Astrocyte (in vitro differentiated cells and primary cell): Measurements from ENCODE around the gene IL13RA2. TPM values are rescaled to one million over a fixed set of nuclear protein-coding genes. Genes with fewer than 3 reads are reported as not detected.

Source experiments
- DNase-seq: peaks from one replicate; pipeline ENCODE4 v3.0.0-alpha.2; 2010; ENCODE audit warnings: low read depth
- FAIRE-seq: peaks from 2 replicates; lab custom pipeline; 2011; peaks lifted over from hg19 to GRCh38; lab: Jason Lieb, UNC
- H2AFZ ChIP-seq: 2 replicates; pipeline ENCODE4 v1.6.0; 2012; ENCODE audit warnings: low read depth, low read length, inconsistent platforms
- H3K27ac ChIP-seq: 2 replicates; pipeline ENCODE4 v1.5.1; 2011; ENCODE audit warnings: low read depth, low read length, inconsistent platforms
- H3K27me3 ChIP-seq: 2 replicates; pipeline ENCODE4 v1.6.0; 2011; ENCODE audit warnings: low read length, inconsistent platforms; ENCODE audit not compliant: insufficient read depth
- H3K36me3 ChIP-seq: 2 replicates; pipeline ENCODE4 v1.5.1; 2011; ENCODE audit warnings: low read length, inconsistent platforms; ENCODE audit not compliant: insufficient read depth
- H3K4me1 ChIP-seq: 2 replicates; pipeline ENCODE4 v1.5.1; 2011; ENCODE audit warnings: low read length, inconsistent platforms; ENCODE audit not compliant: insufficient read depth
- H3K4me2 ChIP-seq: 2 replicates; pipeline ENCODE4 v1.6.0; 2012; ENCODE audit warnings: low read length, inconsistent platforms
- H3K4me3 ChIP-seq: 2 replicates; pipeline ENCODE4 v1.5.1; 2011; ENCODE audit warnings: low read depth, mild to moderate bottlenecking, low read length, inconsistent platforms; ENCODE audit not compliant: insufficient read depth
- H3K79me2 ChIP-seq: 2 replicates; pipeline ENCODE4 v1.6.0; 2012; ENCODE audit warnings: mild to moderate bottlenecking, low read length, inconsistent platforms; ENCODE audit not compliant: insufficient read depth
- H3K9ac ChIP-seq: 2 replicates; pipeline ENCODE4 v1.6.0; 2012; ENCODE audit warnings: mild to moderate bottlenecking, low read length, inconsistent platforms
- H3K9me3 ChIP-seq: 2 replicates; pipeline ENCODE4 v1.5.1; 2012; ENCODE audit warnings: low read depth, mild to moderate bottlenecking, low read length, inconsistent platforms; ENCODE audit not compliant: insufficient read depth
- H4K20me1 ChIP-seq: 2 replicates; pipeline ENCODE4 v1.6.0; 2012; ENCODE audit warnings: low read length, inconsistent platforms; ENCODE audit not compliant: insufficient read depth
- H3K27ac Mint-ChIP-seq: one replicate; pipeline ENCODE4 v1.8.0; 2021; ENCODE audit warnings: mild to moderate bottlenecking, mixed read lengths; ENCODE audit not compliant: unreplicated experiment
- H3K27me3 Mint-ChIP-seq: one replicate; pipeline ENCODE4 v1.8.0; 2021; ENCODE audit warnings: low read depth, mixed read lengths; ENCODE audit not compliant: unreplicated experiment
- H3K36me3 Mint-ChIP-seq: one replicate; pipeline ENCODE4 v1.8.0; 2021; ENCODE audit warnings: low read depth, mixed read lengths; ENCODE audit not compliant: unreplicated experiment
- H3K4me1 Mint-ChIP-seq: one replicate; pipeline ENCODE4 v1.8.0; 2021; ENCODE audit warnings: low read depth, mixed read lengths; ENCODE audit not compliant: unreplicated experiment
- H3K4me3 Mint-ChIP-seq: one replicate; pipeline ENCODE4 v1.8.0; 2021; ENCODE audit warnings: mild to moderate bottlenecking, moderate library complexity, mixed read lengths; ENCODE audit not compliant: unreplicated experiment
- H3K9me3 Mint-ChIP-seq: one replicate; pipeline ENCODE4 v1.8.0; 2021; ENCODE audit warnings: mild to moderate bottlenecking, mixed read lengths; ENCODE audit not compliant: unreplicated experiment
- CTCF ChIP-seq: IDR thresholded peaks from 2 replicates; pipeline ENCODE4 v1.5.1; 2011; ENCODE audit warnings: low read depth, mild to moderate bottlenecking, inconsistent platforms, low read length, moderate library complexity; ENCODE audit not compliant: insufficient read depth
- EZH2 ChIP-seq: IDR thresholded peaks from 2 replicates; pipeline ENCODE4 v1.6.1; 2012; ENCODE audit warnings: mild to moderate bottlenecking, low read length, inconsistent platforms; ENCODE audit not compliant: insufficient read depth
- total RNA-seq: library from RNA; stranded (reverse); gene quantifications from 2 replicates; pipeline ENCODE4 v1.2.1, GENCODE V29; 2021

Gene IL13RA2
- total RNA-seq, 1 donor from 2014 or later = not detected

- Histone ChIP-seq H3K4me3 (no peak overlapping the region), H3K4me2 (no peak overlapping the region), H2AFZ (no peak overlapping the region), H4K20me1 (no peaks in the 10 kb centered on the region), H3K27me3 (no peaks in the 10 kb centered on the region), H3K79me2 (no peaks in the 10 kb centered on the region), H3K36me3 (no peaks in the 10 kb centered on the region), H3K9me3 (no peaks in the 10 kb centered on the region), H3K27ac (no peak overlapping the region), H3K4me1 (no peaks in the 10 kb centered on the region), H3K9ac (no peak overlapping the region)
- no peak overlapping the region for H3K4me3 Mint-ChIP-seq
- no peak for DNase-seq
- H3K4me1 Mint-ChIP-seq = no peaks in the 10 kb centered on the region
- FAIRE-seq = no peak
- H3K27ac Mint-ChIP-seq = no peak overlapping the region
- H3K9me3 Mint-ChIP-seq = no peaks in the 10 kb centered on the region
- H3K27me3 Mint-ChIP-seq = no peaks in the 10 kb centered on the region
- H3K36me3 Mint-ChIP-seq = no peaks in the 10 kb centered on the region
- TF ChIP-seq EZH2 (no peak), CTCF (no peak)
Measured at GRCh38 chrX:115047715-115048114, 30.3 kb upstream of the IL13RA2 start.

GRCh38 chrX:115047181-115047580 lies 29.8 kb upstream of the IL13RA2 start:
- Mint-ChIP-seq H3K4me1 (no peaks in the 10 kb centered on the region), H3K4me3 (no peak overlapping the region), H3K27me3 (no peaks in the 10 kb centered on the region), H3K36me3 (no peaks in the 10 kb centered on the region), H3K9me3 (no peaks in the 10 kb centered on the region), H3K27ac (peak overlapping the region; percentile 14)
- Histone ChIP-seq H2AFZ (no peak overlapping the region), H3K27ac (no peak overlapping the region), H3K4me3 (no peak overlapping the region), H3K79me2 (no peaks in the 10 kb centered on the region), H3K4me1 (no peaks in the 10 kb centered on the region), H3K9ac (no peak overlapping the region), H3K9me3 (no peaks in the 10 kb centered on the region), H3K4me2 (no peak overlapping the region), H4K20me1 (no peaks in the 10 kb centered on the region), H3K27me3 (no peaks in the 10 kb centered on the region), H3K36me3 (no peaks in the 10 kb centered on the region)
- TF ChIP-seq CTCF (no peak), EZH2 (no peak)
- FAIRE-seq = peak; percentile 95
- peak; percentile 45 for DNase-seq

DNA sequence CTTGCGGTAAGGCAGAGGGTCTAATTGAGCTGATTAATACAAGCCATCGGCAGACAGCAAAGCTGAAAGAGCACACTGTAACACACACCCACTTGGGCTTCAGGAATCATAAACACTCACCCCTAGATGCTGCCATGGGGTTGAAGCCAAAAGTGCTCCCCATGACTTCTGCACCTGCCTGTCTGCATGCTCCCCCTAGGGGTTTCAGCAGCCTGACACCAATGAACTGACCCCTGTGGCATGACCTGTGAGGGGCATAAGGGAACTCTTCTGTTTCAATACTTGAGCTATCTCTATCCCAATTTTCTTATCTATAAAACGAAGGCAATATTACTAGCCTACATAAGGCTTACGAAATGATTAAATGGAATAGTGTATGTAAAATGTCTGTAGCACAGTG lies 23.0 kb upstream of the IL13RA2 start:
- Mint-ChIP-seq H3K4me3 (no peak overlapping the region), H3K9me3 (no peaks in the 10 kb centered on the region), H3K27me3 (no peaks in the 10 kb centered on the region), H3K4me1 (no peaks in the 10 kb centered on the region), H3K36me3 (no peaks in the 10 kb centered on the region), H3K27ac (no peak overlapping the region)
- DNase-seq (no peak), FAIRE-seq (no peak)
- H3K36me3 ChIP-seq = no peaks in the 10 kb centered on the region
- H3K9me3 ChIP-seq = no peaks in the 10 kb centered on the region
- H3K27ac ChIP-seq = no peak overlapping the region
- H3K9ac ChIP-seq = no peak overlapping the region
- TF ChIP-seq CTCF (no peak), EZH2 (no peak)
- H4K20me1 ChIP-seq = no peaks in the 10 kb centered on the region
- H3K4me1 ChIP-seq = no peaks in the 10 kb centered on the region
- H3K79me2 ChIP-seq = no peaks in the 10 kb centered on the region
- H2AFZ ChIP-seq = no peak overlapping the region
- H3K4me3 ChIP-seq = no peak overlapping the region
- no peak overlapping the region for H3K4me2 ChIP-seq
- no peaks in the 10 kb centered on the region for H3K27me3 ChIP-seq
